HG03521 (cell line): Measurements from ENCODE around the gene LUC7L.
"Not testable (repeated sequence)": the region's sequence is repeated elsewhere in the genome, so short reads cannot be mapped to it uniquely, and the experiment has no call there.

Experiments
- ATAC-seq: cut with Tn5 transposase; IDR thresholded peaks from one replicate; pipeline ENCODE4 v1.9.1; 2021; ENCODE audit warnings: mild to moderate bottlenecking, moderate library complexity; ENCODE audit not compliant: unreplicated experiment

LUC7L gene

DNA sequence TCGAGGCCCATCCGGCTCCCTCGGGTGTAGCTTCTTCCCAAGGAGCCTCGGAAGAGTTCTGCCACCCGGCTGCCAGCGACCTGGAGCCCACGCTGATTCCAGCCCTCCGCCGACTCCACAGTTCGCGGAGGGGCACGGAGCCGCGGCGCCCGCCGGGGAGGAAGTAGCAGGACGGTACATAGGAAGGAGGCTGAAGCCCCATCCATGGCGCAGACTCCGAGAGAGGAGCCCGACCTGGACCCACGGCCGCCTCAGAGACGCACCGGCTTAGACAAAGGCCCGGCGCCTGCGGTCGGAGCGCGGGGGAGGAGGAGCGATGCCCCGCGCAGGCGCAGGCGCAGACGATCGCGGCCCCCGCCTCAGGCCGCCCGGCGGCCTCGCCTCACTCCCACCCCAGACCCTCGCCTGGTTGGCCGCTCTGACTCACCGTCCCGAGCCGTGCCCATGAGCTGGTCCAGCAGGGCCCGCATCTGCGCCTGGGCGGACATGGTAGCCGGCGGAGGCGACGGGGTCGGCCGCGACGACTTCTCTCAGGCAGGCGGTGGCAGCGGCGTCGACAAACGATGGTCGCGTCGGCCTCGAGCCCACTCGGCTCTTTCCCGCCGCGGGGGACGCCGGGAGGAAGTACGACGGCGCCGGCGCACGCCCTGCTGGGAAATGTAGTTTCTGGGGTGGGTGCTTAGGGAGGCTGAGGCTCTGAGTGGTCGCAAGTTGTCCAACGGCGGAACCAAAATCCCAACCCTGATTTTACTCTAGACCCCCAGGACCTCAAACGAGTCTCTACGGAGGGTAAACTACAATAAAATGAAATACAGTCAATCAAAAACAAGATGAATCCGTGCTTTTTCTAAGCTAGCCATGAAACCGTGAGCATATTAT lies at the start of gene LUC7L:
TSS of gene LUC7L (minus strand) at position 598 of the 879 bp plus-strand sequence. CDS start at position 488, 110 bp downstream.
- peak; percentile 87 for ATAC-seq

GRCh38 chr16:278863-279366 lies 49.7 kb upstream of the LUC7L start:
- ATAC-seq, result no peak

DNA sequence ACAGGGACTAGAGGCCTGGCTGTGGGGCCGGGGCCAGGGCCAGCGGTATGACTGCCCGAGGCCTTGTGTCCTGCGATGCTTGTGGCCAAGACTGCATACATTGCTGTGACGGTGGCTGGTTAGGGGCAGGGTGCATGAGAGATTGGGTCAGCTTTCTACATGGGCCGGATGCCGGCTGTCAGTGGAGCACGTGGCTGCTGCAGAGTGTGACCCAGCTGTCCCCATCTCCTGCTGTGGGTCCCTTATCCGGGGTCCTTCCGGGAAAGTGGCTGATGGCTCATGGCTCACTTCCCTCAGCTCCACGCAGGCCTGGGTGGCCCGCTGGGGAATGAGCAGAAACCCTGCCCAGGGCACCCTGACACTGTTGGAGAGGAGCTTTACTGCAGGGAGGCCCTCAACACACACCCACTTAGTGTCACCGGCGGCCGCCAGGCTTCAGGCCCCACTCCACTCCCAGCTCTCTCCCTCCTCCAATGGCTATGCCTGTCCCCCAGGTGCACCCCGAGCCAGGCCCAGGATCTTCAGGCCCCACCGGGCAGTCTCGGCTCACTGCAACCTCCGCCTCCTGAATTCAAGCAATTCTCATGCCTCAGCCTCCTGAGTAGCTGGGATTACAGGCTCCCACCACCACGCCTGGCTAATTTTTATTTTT lies 47.3 kb upstream of the LUC7L start:
- ATAC-seq, result no peak

- no peak for ATAC-seq
Observed at GRCh38 chr16:275786-276232, 46.6 kb upstream of the LUC7L start, which contains the start of gene RGS11. RGS11 (minus strand) TSS chr16:275944; CDS start chr16:275911, 33 bp downstream.

GRCh38 chr16:275041-275641 lies 45.9 kb upstream of the LUC7L start:
- ATAC-seq, result no peak

DNA sequence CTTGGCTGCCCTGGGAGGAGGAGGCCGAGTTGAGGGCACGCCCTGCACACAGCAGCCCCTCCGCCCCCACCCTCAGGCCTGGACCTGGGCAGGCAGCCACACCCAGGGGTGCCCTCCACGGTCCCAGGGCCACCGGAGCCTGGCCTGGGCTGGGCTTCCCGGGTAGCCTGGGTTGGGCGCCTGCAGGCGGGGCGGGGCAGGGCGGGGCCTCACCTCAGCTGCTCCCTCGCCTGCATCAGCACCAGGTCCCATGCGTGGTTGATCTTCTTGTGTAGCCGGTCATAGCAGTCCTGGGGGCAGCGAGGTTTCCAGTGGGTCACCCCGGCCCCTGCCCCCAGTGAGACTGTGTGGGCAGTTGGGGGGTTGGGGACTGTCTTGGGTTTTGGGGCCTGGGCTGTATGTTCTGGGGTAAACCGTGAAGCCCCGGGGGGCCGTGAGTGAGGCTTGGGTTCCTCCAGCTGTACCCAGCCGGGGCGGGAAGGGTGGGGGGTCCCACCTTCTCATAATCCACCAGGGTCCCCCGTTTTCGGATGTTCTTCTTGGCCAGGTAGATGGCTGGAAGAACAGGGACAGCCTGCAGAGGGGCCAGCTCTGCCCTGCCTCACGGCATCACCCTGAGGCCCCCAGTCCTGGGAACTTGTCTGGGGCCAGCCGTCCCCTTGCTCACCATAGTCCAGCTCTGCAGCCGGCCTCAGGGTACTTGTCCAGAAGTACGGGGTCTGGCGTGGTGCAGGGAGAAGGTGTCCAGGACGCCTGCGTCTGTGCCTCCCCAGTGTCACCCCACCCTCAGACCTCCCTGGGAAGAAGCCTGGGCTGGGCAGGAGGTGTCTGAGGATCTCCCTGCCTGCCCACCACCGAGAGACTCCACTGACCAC lies 44.5 kb upstream of the LUC7L start:
- ATAC-seq, result no peak

GRCh38 chr16:272633-273546 lies 43.6 kb upstream of the LUC7L start:
- ATAC-seq, result no peak

GRCh38 chr16:270381-271255 lies 41.4 kb upstream of the LUC7L start:
- ATAC-seq, result no peak

DNA sequence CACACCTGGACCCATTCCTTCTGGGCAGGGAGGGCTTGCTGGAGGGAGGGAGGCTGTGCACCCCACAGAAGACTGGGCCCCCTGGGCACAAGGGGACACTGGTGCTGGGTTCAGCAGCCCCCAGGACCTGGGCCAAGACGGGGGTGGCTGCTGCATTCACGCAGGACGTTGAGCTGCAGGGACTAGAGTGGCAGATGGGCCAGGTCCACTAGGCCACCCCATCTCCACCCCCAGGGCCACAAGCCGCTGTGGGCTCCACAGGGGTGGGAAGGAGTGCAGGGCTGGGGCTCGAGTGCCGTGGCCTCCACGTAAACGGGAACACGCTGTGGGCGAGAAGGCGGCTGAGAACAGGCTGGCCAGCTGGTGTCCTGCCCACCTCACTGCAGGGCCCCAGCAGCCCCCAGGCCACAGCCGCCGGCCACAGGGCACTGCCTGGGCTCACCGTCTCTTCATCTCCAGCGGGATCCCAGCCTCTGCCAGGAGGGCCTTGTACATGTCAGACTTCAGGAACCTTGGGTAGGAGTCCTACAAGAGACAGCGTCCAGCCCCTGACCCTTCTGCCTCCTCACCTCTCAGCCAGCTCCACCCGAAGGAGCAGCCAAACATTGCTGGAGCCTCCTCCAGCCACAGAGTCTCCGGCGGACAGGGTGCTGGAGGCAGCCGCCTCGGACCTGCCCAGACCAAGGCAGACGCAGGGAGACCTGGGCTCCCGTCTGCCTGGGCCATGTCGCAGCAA lies 40.0 kb upstream of the LUC7L start:
- no peak for ATAC-seq

- ATAC-seq, result no peak
Observed at GRCh38 chr16:268141-269053, 39.1 kb upstream of the LUC7L start.

GRCh38 chr16:267562-267961 lies 38.3 kb upstream of the LUC7L start:
- not testable (repeated sequence) for ATAC-seq

DNA sequence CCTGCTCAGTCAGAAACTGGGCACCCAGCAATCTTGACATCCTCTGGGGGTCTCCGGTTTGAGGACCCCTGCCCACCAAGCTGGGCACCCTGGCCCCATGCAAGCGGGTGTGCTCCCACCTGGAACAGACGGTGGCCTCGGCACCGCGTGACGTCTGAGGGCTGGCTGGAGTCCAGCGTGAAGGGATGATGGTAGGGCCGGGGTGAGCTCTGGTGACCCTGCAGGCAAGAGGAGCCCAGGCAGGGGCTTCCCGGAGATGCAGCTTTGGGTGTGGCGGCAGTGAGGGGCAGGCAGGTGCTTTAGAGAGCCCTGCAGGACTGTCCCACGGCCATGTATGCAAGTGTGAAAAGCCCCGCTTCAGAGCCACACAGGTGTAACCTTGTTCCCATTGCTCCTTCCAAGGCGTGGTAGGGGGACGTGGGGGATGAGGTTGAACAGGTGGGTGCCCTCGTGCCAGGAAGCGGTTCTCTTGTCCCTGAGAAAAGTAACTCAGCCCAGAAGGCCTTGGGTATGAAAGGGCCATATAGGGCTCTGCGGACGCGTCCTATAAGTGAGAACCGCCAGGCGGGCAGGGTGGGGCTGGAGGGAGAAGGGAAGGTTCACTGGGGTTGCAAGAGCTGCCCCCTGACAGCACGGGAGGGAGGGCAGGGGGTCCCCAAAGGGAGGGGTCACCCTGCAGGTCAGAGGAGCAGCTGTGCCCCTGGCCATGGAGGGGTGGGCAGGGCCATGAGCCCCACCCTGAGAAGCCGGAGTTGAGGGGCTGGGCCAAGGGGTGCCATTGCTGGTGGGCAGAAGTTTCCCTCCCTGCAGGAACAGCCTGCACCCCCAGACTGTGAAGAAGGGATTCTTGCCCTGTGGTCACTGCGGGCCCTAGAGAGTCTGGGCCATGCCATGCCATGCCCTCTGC lies 37.3 kb upstream of the LUC7L start:
- no peak for ATAC-seq

- no peak for ATAC-seq
Observed at GRCh38 chr16:265711-266110, 36.5 kb upstream of the LUC7L start.

- no peak for ATAC-seq
Observed at GRCh38 chr16:265002-265529, 35.8 kb upstream of the LUC7L start.

DNA sequence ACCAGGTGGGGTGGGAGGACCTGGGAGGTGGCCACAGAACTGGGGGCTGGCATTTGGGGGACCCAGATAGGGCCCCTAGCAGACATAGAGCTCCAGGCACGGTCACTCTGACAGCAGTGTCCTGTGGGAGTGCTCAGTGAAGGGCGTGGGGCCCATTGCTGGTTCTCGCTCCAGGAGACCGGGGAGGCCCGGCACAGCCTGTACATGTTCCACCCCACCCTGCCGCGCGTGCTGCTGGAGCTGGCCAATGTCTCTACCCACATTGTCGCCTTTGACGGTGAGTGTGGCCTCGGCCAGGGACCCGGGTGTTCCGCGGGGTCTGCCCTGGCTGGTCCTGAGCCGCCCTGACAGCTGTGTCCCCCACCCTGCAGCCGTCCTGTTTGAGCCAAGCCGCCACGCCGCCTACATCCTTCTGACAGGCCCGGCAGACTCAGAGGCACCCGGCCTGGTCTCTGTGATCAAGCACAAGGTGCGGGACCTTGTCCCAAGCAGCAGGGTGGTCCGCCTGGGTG lies 35.2 kb upstream of the LUC7L start:
- no peak for ATAC-seq
